H1 (cell line): ENCODE results near the gene COX10. TPM values are rescaled to one million over a fixed set of nuclear protein-coding genes. Genes with fewer than 3 reads are reported as not detected.

Experiments used
- CEBPB ChIP-seq: IDR thresholded peaks from 2 replicates; pipeline ENCODE4 v1.6.1; 2012; ENCODE audit warnings: low read depth, low read length
- JUN ChIP-seq: IDR thresholded peaks from 2 replicates; pipeline ENCODE4 v1.6.1; 2011; ENCODE audit warnings: low read depth, mild to moderate bottlenecking, improper control_type of control experiment, low read length
- MAFK ChIP-seq: IDR thresholded peaks from 2 replicates; pipeline ENCODE4 v1.6.1; 2012; ENCODE audit warnings: low read depth, mild to moderate bottlenecking, improper control_type of control experiment, low read length
- POLR2AphosphoS5 ChIP-seq: IDR thresholded peaks from 2 replicates; pipeline ENCODE4 v1.6.1; 2011; ENCODE audit warnings: low read depth, low read length
- RFX5 ChIP-seq: IDR thresholded peaks from 2 replicates; pipeline ENCODE4 v1.6.1; 2011; ENCODE audit warnings: low read depth, low read length, improper control_type of control experiment, borderline replicate concordance
- SP4 ChIP-seq: IDR thresholded peaks from 2 replicates; pipeline ENCODE4 v1.6.1; 2012; ENCODE audit warnings: low read length, inconsistent platforms
- TBP ChIP-seq: IDR thresholded peaks from 2 replicates; pipeline ENCODE4 v1.6.1; 2011; ENCODE audit warnings: low read depth, low read length, improper control_type of control experiment
- polyA plus RNA-seq, 7 experiments: library from polyadenylated mRNA; depleted of rRNA in 3 of 7; stranded (reverse) in 5 of 7; unstranded in 2 of 7; fragments of >200 nt in 5 of 7; fragments of 200-250 nt in 2 of 7; gene quantifications; 1 replicate in 5 of 7; 2 replicates in 1 of 7; 4 replicates in 1 of 7; pipeline versions ENCODE4 v1.2.1 to v1.2.3, GENCODE V29; 2011 to 2013; ENCODE audit warnings: missing spikeins in 2 of 7, mixed read lengths in 2 of 7
- total RNA-seq: library from RNA; stranded (reverse); fragmentation: NEBNext Ultra II Directional; extraction: Animal tissue kit (Norgen Biotek cat#: 25700); gene quantifications from 2 replicates; pipeline ENCODE4 v1.2.1, GENCODE V29; 2021
- TF ChIP-seq, protein P1 (sequence below): fragments of 300-600 bp; sonication (generic); IDR thresholded peaks from 2 replicates; pipeline ENCODE4 v1.7.1; 2012; ENCODE audit warnings: low read length, moderate library complexity, mild to moderate bottlenecking, inconsistent platforms; ENCODE audit not compliant: insufficient replicate concordance
- TF ChIP-seq, protein P2 (sequence below): IDR thresholded peaks from 2 replicates; pipeline ENCODE4 v1.6.1; 2012; ENCODE audit warnings: inconsistent platforms
- TF ChIP-seq, protein P3 (sequence below), 3 experiments: IDR thresholded peaks; 1 replicate in 2 of 3; 2 replicates in 1 of 3; pipeline versions ENCODE4 v1.5.1 to v1.6.1; 2011; ENCODE audit warnings: low read length in 3 of 3, mild to moderate bottlenecking in 3 of 3, inconsistent platforms in 2 of 3, low read depth in 1 of 3, moderate library complexity in 1 of 3; ENCODE audit not compliant: insufficient read depth in 1 of 3; ENCODE audit errors: control extremely low read depth in 1 of 3

COX10 gene
- total and polyA plus RNA-seq, 2 of the 8 experiments (the other 6 are each of a cell fraction or from before 2014, with no cell fraction given) = 18.0 to 23.0 TPM

DNA sequence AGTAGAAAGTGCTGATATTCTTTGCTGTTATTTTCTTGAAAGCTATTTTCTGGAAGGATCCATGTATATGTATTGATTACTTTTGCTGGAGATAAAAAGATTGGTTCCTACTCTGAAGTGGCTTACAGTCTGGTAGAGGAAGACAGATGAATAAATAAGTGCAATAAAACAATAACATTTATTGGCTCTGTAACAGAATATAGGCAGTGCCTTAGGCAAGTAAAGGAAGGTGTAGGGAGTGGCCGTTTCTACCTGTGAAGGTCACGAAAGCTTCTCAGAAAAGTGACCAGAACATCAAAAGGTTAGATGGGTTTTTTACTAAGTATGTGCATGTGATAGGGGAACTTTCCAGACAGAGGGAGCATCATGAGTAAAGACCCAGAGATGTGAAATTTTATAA, 43.1 kb downstream of the COX10 start (continued):
- TF ChIP-seq, protein P1, sequence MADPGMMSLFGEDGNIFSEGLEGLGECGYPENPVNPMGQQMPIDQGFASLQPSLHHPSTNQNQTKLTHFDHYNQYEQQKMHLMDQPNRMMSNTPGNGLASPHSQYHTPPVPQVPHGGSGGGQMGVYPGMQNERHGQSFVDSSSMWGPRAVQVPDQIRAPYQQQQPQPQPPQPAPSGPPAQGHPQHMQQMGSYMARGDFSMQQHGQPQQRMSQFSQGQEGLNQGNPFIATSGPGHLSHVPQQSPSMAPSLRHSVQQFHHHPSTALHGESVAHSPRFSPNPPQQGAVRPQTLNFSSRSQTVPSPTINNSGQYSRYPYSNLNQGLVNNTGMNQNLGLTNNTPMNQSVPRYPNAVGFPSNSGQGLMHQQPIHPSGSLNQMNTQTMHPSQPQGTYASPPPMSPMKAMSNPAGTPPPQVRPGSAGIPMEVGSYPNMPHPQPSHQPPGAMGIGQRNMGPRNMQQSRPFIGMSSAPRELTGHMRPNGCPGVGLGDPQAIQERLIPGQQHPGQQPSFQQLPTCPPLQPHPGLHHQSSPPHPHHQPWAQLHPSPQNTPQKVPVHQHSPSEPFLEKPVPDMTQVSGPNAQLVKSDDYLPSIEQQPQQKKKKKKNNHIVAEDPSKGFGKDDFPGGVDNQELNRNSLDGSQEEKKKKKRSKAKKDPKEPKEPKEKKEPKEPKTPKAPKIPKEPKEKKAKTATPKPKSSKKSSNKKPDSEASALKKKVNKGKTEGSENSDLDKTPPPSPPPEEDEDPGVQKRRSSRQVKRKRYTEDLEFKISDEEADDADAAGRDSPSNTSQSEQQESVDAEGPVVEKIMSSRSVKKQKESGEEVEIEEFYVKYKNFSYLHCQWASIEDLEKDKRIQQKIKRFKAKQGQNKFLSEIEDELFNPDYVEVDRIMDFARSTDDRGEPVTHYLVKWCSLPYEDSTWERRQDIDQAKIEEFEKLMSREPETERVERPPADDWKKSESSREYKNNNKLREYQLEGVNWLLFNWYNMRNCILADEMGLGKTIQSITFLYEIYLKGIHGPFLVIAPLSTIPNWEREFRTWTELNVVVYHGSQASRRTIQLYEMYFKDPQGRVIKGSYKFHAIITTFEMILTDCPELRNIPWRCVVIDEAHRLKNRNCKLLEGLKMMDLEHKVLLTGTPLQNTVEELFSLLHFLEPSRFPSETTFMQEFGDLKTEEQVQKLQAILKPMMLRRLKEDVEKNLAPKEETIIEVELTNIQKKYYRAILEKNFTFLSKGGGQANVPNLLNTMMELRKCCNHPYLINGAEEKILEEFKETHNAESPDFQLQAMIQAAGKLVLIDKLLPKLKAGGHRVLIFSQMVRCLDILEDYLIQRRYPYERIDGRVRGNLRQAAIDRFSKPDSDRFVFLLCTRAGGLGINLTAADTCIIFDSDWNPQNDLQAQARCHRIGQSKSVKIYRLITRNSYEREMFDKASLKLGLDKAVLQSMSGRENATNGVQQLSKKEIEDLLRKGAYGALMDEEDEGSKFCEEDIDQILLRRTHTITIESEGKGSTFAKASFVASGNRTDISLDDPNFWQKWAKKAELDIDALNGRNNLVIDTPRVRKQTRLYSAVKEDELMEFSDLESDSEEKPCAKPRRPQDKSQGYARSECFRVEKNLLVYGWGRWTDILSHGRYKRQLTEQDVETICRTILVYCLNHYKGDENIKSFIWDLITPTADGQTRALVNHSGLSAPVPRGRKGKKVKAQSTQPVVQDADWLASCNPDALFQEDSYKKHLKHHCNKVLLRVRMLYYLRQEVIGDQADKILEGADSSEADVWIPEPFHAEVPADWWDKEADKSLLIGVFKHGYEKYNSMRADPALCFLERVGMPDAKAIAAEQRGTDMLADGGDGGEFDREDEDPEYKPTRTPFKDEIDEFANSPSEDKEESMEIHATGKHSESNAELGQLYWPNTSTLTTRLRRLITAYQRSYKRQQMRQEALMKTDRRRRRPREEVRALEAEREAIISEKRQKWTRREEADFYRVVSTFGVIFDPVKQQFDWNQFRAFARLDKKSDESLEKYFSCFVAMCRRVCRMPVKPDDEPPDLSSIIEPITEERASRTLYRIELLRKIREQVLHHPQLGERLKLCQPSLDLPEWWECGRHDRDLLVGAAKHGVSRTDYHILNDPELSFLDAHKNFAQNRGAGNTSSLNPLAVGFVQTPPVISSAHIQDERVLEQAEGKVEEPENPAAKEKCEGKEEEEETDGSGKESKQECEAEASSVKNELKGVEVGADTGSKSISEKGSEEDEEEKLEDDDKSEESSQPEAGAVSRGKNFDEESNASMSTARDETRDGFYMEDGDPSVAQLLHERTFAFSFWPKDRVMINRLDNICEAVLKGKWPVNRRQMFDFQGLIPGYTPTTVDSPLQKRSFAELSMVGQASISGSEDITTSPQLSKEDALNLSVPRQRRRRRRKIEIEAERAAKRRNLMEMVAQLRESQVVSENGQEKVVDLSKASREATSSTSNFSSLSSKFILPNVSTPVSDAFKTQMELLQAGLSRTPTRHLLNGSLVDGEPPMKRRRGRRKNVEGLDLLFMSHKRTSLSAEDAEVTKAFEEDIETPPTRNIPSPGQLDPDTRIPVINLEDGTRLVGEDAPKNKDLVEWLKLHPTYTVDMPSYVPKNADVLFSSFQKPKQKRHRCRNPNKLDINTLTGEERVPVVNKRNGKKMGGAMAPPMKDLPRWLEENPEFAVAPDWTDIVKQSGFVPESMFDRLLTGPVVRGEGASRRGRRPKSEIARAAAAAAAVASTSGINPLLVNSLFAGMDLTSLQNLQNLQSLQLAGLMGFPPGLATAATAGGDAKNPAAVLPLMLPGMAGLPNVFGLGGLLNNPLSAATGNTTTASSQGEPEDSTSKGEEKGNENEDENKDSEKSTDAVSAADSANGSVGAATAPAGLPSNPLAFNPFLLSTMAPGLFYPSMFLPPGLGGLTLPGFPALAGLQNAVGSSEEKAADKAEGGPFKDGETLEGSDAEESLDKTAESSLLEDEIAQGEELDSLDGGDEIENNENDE = no peak
- TF ChIP-seq TBP (no peak), CEBPB (no peak), MAFK (no peak), POLR2AphosphoS5 (no peak), JUN (no peak), SP4 (no peak), RFX5 (no peak)
- TF ChIP-seq, protein P2, sequence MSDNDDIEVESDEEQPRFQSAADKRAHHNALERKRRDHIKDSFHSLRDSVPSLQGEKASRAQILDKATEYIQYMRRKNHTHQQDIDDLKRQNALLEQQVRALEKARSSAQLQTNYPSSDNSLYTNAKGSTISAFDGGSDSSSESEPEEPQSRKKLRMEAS = no peak
- TF ChIP-seq, protein P3, sequence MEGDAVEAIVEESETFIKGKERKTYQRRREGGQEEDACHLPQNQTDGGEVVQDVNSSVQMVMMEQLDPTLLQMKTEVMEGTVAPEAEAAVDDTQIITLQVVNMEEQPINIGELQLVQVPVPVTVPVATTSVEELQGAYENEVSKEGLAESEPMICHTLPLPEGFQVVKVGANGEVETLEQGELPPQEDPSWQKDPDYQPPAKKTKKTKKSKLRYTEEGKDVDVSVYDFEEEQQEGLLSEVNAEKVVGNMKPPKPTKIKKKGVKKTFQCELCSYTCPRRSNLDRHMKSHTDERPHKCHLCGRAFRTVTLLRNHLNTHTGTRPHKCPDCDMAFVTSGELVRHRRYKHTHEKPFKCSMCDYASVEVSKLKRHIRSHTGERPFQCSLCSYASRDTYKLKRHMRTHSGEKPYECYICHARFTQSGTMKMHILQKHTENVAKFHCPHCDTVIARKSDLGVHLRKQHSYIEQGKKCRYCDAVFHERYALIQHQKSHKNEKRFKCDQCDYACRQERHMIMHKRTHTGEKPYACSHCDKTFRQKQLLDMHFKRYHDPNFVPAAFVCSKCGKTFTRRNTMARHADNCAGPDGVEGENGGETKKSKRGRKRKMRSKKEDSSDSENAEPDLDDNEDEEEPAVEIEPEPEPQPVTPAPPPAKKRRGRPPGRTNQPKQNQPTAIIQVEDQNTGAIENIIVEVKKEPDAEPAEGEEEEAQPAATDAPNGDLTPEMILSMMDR (IDR thresholded peaks at IDR 0.05; ENCODE audit: control extremely low read depth in 1 of 3, insufficient read depth in 1 of 3, low read depth in 1 of 3, low read length in 3 of 3) = no peak
